ENCODE results near the gene TXNRD3.

GRCh38 chr3:126581569-126581968 is 73.4 kb downstream of the TXNRD3 start:
- TF ChIP-seq CTCF (IDR thresholded peaks at IDR 0.05; ENCODE audit: low read depth, low read length, missing input control) (no peak), FOXA2 (IDR thresholded peaks at IDR 0.05) (no peak), MAX (IDR thresholded peaks at IDR 0.05) (no peak), ATF3 (IDR thresholded peaks at IDR 0.05) (no peak), EGR1 (IDR thresholded peaks at IDR 0.05; ENCODE audit: low read depth in 2 of 2) (no peak), ZBTB33 (IDR thresholded peaks at IDR 0.05) (no peak)

All from liver (tissue), 3 donors.